Epidermal melanocyte (primary cell): ENCODE data around the gene PDGFD.
"Not testable (repeated sequence)": the region's sequence is repeated elsewhere in the genome, so short reads cannot be mapped to it uniquely, and the experiment has no call there.

ENCODE experiments used
- DNase-seq: peaks from one replicate; pipeline ENCODE4 v3.0.0; 2011; ENCODE audit warnings: low spot score; ENCODE audit not compliant: insufficient read length

The PDGFD gene

GRCh38 chr11:104055596-104055995 is 108.4 kb downstream of the PDGFD start:
- DNase-seq, result no peak

- DNase-seq, result no peak
Measured at GRCh38 chr11:104054911-104055529, 108.9 kb downstream of the PDGFD start.

- no peak for DNase-seq
Measured at GRCh38 chr11:104053743-104054478, 110.0 kb downstream of the PDGFD start.

GRCh38 chr11:104051778-104052177 is 112.2 kb downstream of the PDGFD start:
- DNase-seq, result no peak

- no peak for DNase-seq
Measured at GRCh38 chr11:104049116-104049515, 114.8 kb downstream of the PDGFD start.

GRCh38 chr11:104046858-104047257 is 117.1 kb downstream of the PDGFD start:
- not testable (repeated sequence) for DNase-seq

GRCh38 chr11:104046331-104046730 is 117.6 kb downstream of the PDGFD start:
- DNase-seq, result no peak

GRCh38 chr11:104043678-104044239 is 120.2 kb downstream of the PDGFD start:
- no peak for DNase-seq

- no peak for DNase-seq
Measured at GRCh38 chr11:104043142-104043541, 120.8 kb downstream of the PDGFD start.

GRCh38 chr11:104041792-104042191 is 122.2 kb downstream of the PDGFD start:
- DNase-seq, result no peak

- DNase-seq, result no peak
Measured at GRCh38 chr11:104036995-104037394, 127.0 kb downstream of the PDGFD start.

- DNase-seq, result no peak
Measured at GRCh38 chr11:104036588-104036987, 127.4 kb downstream of the PDGFD start, which contains the start of gene DDI1. Gene DDI1 (plus strand): TSS chr11:104036640. CDS start chr11:104036823, 183 bp downstream.

GRCh38 chr11:104033561-104033960 is 130.4 kb downstream of the PDGFD start:
- DNase-seq, result no peak

- no peak for DNase-seq
Measured at GRCh38 chr11:104033134-104033533, 130.8 kb downstream of the PDGFD start.

- peak; percentile 78 for DNase-seq
Measured at GRCh38 chr11:104028476-104029263, 135.3 kb downstream of the PDGFD start.

- DNase-seq, result no peak
Measured at GRCh38 chr11:104024572-104024971, 139.4 kb downstream of the PDGFD start.

GRCh38 chr11:104015649-104016415 is 148.1 kb downstream of the PDGFD start:
- DNase-seq, result no peak

- DNase-seq, result no peak
Measured at GRCh38 chr11:104011044-104011443, 152.9 kb downstream of the PDGFD start.

GRCh38 chr11:104009744-104010143 is 154.2 kb downstream of the PDGFD start:
- DNase-seq, result no peak

- no peak for DNase-seq
Measured at GRCh38 chr11:104005234-104005855, 158.6 kb downstream of the PDGFD start.

GRCh38 chr11:104003491-104003890 is 160.5 kb downstream of the PDGFD start:
- no peak for DNase-seq
